ENCODE measurements around the gene JAM3.
"Not testable (repeated sequence)": the region's sequence is repeated elsewhere in the genome, so short reads cannot be mapped to it uniquely, and the experiment has no call there.

Gene JAM3

DNA sequence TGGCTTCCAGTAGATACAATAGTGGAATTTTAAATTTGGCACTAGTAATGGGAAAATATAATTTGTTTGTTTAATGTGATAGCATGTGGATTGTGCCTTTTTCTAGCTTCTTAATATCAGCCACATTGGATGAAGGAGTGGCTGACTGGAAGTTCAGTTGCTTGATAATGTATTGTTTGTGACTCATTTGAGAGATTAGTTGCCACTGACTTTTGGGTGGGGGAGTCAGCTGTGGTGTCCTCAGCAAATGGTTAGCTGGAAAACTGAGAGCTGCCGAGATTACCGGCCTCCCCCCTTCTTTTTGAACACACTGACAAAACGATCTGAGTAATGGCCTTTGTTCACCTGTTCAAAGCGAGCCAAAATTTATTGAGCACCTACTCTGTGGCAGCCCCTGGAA, 5.5 kb downstream of the JAM3 start:
- Histone ChIP-seq H3K9ac (ENCODE audit: low read length) (no peak overlapping the region), H4K20me1 (ENCODE audit: low read depth, low read length) (no peaks in the 10 kb centered on the region), H3K79me2 (ENCODE audit: insufficient read depth, low read length) (no peaks in the 10 kb centered on the region), H3K4me2 (ENCODE audit: low read depth, low read length, poor library complexity, severe bottlenecking) (no peak overlapping the region), H3K36me3 (ENCODE audit: low read length) (no peaks in the 10 kb centered on the region), H3K9me2 (replicated peaks; ENCODE audit: insufficient read depth, low read length) (no peaks in the 10 kb centered on the region), H3K9me3 (ENCODE audit: insufficient read depth, low read length) (no peaks in the 10 kb centered on the region), H3K4me3 (ENCODE audit: insufficient read depth, low read length, poor library complexity, severe bottlenecking) (no peak overlapping the region), H3K27me3 (ENCODE audit: low read length) (no peaks in the 10 kb centered on the region), H3F3A (ENCODE audit: insufficient read depth) (no peaks in the 10 kb centered on the region), H3K27ac (ENCODE audit: low read depth, low read length) (no peak overlapping the region), H2AFZ (ENCODE audit: low read depth, low read length, severe bottlenecking) (no peak overlapping the region)
- no peak for TF ChIP-seq EZH2phosphoT487 (conservative IDR thresholded peaks at IDR 0.05; ENCODE audit: low read length)
- TF ChIP-seq, protein P1, sequence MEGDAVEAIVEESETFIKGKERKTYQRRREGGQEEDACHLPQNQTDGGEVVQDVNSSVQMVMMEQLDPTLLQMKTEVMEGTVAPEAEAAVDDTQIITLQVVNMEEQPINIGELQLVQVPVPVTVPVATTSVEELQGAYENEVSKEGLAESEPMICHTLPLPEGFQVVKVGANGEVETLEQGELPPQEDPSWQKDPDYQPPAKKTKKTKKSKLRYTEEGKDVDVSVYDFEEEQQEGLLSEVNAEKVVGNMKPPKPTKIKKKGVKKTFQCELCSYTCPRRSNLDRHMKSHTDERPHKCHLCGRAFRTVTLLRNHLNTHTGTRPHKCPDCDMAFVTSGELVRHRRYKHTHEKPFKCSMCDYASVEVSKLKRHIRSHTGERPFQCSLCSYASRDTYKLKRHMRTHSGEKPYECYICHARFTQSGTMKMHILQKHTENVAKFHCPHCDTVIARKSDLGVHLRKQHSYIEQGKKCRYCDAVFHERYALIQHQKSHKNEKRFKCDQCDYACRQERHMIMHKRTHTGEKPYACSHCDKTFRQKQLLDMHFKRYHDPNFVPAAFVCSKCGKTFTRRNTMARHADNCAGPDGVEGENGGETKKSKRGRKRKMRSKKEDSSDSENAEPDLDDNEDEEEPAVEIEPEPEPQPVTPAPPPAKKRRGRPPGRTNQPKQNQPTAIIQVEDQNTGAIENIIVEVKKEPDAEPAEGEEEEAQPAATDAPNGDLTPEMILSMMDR (IDR thresholded peaks at IDR 0.05; ENCODE audit: insufficient read depth, low read length, poor library complexity, severe bottlenecking): no peak

DNA sequence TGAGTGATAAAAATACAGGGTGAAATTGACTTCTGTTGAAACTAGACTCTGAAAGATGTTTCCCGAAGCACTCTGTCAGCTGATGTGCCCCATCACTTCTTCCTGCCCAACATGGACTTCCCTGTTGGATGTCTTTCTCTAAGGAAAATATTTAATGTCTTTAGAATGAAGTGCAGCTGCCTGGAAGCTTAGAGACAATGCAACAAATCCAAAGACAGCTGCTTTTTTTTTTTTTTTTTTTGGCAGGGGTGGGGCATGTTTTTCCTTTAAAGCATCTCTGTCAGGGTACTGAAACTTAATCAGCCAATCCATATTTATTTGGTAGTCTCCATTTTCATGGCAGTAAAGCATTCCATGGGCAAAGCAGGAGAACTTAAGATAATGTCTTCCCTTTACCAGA, 5.9 kb downstream of the JAM3 start:
- Histone ChIP-seq H3K4me3 (ENCODE audit: insufficient read depth, low read length, poor library complexity, severe bottlenecking) (no peak overlapping the region), H3K9me3 (ENCODE audit: insufficient read depth, low read length) (no peaks in the 10 kb centered on the region), H3K9me2 (replicated peaks; ENCODE audit: insufficient read depth, low read length) (no peaks in the 10 kb centered on the region), H3K27ac (ENCODE audit: low read depth, low read length) (no peak overlapping the region), H3F3A (ENCODE audit: insufficient read depth) (no peaks in the 10 kb centered on the region), H3K27me3 (ENCODE audit: low read length) (no peaks in the 10 kb centered on the region), H3K79me2 (ENCODE audit: insufficient read depth, low read length) (no peaks in the 10 kb centered on the region), H4K20me1 (ENCODE audit: low read depth, low read length) (no peaks in the 10 kb centered on the region), H3K36me3 (ENCODE audit: low read length) (no peaks in the 10 kb centered on the region), H2AFZ (ENCODE audit: low read depth, low read length, severe bottlenecking) (no peak overlapping the region), H3K9ac (ENCODE audit: low read length) (no peak overlapping the region), H3K4me2 (ENCODE audit: low read depth, low read length, poor library complexity, severe bottlenecking) (no peak overlapping the region)
- TF ChIP-seq EZH2phosphoT487 (conservative IDR thresholded peaks at IDR 0.05; ENCODE audit: low read length): no peak
- TF ChIP-seq, protein P1 (IDR thresholded peaks at IDR 0.05; ENCODE audit: insufficient read depth, low read length, poor library complexity, severe bottlenecking): no peak

DNA sequence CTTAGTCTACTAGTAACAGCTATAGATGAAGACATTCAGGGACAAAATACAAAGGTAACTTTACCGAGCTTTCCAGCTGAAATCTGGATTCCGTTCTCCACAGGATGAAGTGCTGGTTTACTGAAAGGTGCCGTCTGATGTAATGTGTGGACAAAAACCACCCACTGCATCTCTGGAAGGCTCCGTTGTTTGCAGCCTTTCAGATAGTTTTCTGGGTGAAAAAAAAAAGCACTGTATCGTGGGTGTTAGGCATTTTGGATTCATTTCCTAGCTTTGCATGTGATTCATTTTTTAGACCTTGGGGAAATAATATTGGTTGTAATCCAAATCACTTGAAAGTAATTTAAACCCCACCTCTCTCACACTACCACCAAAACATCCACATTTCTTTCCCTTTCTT, 10.4 kb downstream of the JAM3 start:
- H3F3A ChIP-seq (ENCODE audit: insufficient read depth): no peaks in the 10 kb centered on the region
- no peaks in the 10 kb centered on the region for H3K27me3 ChIP-seq (ENCODE audit: low read length)
- H3K9me2 ChIP-seq (replicated peaks; ENCODE audit: insufficient read depth, low read length): no peaks in the 10 kb centered on the region
- H3K4me2 ChIP-seq (ENCODE audit: low read depth, low read length, poor library complexity, severe bottlenecking): no peak overlapping the region
- TF ChIP-seq, protein P1 (IDR thresholded peaks at IDR 0.05; ENCODE audit: insufficient read depth, low read length, poor library complexity, severe bottlenecking): no peak
- TF ChIP-seq EZH2phosphoT487 (conservative IDR thresholded peaks at IDR 0.05; ENCODE audit: low read length): no peak
- H3K9ac ChIP-seq (ENCODE audit: low read length): no peak overlapping the region
- no peak overlapping the region for H3K4me3 ChIP-seq (ENCODE audit: insufficient read depth, low read length, poor library complexity, severe bottlenecking)
- no peak overlapping the region for H2AFZ ChIP-seq (ENCODE audit: low read depth, low read length, severe bottlenecking)
- H3K9me3 ChIP-seq (ENCODE audit: insufficient read depth, low read length): no peaks in the 10 kb centered on the region
- H4K20me1 ChIP-seq (ENCODE audit: low read depth, low read length): no peaks in the 10 kb centered on the region
- no peak overlapping the region for H3K27ac ChIP-seq (ENCODE audit: low read depth, low read length)
- no peaks in the 10 kb centered on the region for H3K36me3 ChIP-seq (ENCODE audit: low read length)
- H3K79me2 ChIP-seq (ENCODE audit: insufficient read depth, low read length): no peaks in the 10 kb centered on the region

DNA sequence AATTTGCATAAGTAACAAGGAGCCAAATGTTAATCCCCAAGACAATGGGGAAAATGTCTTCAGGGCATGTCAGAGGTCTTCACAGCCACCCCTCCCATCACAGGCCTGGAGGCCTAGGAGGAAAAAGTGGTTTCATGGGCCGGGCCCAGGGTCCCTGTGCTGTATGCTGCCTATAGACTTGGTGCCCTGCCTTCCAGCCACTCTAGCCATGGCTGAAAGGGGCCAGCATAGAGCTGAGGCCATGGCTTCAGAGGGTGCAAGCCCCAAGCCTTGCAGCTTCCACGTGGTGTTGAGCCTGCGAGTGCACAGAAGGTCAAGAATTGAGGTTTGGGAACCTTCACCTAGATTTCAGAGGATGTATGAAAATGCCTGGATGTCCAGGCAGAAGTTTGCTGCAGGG, 12.4 kb downstream of the JAM3 start:
- H3K9me3 ChIP-seq (ENCODE audit: insufficient read depth, low read length); H3K79me2 ChIP-seq (ENCODE audit: insufficient read depth, low read length): not testable (repeated sequence)

More for the DNA sequence above, 12.4 kb downstream of the JAM3 start:
- H2AFZ ChIP-seq (ENCODE audit: low read depth, low read length, severe bottlenecking); H3K9ac ChIP-seq (ENCODE audit: low read length); H3K4me2 ChIP-seq (ENCODE audit: low read depth, low read length, poor library complexity, severe bottlenecking); H3K4me3 ChIP-seq (ENCODE audit: insufficient read depth, low read length, poor library complexity, severe bottlenecking); H3K27ac ChIP-seq (ENCODE audit: low read depth, low read length); H3F3A ChIP-seq (ENCODE audit: insufficient read depth); H3K9me2 ChIP-seq (replicated peaks; ENCODE audit: insufficient read depth, low read length); H4K20me1 ChIP-seq (ENCODE audit: low read depth, low read length); H3K36me3 ChIP-seq (ENCODE audit: low read length); H3K27me3 ChIP-seq (ENCODE audit: low read length): not testable (repeated sequence)

Data from SU-DHL-6 (cell line).